HFFc6 (cell line): Measurements from ENCODE around the gene ATP8B1. TPM values are rescaled to one million over a fixed set of nuclear protein-coding genes. Genes with fewer than 3 reads are reported as not detected.

Experiments used
- DNase-seq: peaks from one replicate; pipeline ENCODE4 v3.0.0-alpha.2; 2018
- H3K27ac Mint-ChIP-seq: 2 replicates; pipeline ENCODE4 v1.8.0; 2020; ENCODE audit warnings: mild to moderate bottlenecking, mixed read lengths
- H3K27me3 Mint-ChIP-seq: 2 replicates; pipeline ENCODE4 v1.8.0; 2021; ENCODE audit warnings: mild to moderate bottlenecking, moderate library complexity, mixed read lengths; ENCODE audit not compliant: insufficient read depth
- H3K36me3 Mint-ChIP-seq: 2 replicates; pipeline ENCODE4 v1.8.0; 2021; ENCODE audit warnings: low read depth, mixed read lengths
- H3K4me1 Mint-ChIP-seq: 2 replicates; pipeline ENCODE4 v1.8.0; 2020; ENCODE audit warnings: low read depth, mixed read lengths
- H3K4me3 Mint-ChIP-seq: 2 replicates; pipeline ENCODE4 v1.8.0; 2020; ENCODE audit warnings: mild to moderate bottlenecking, moderate library complexity, mixed read lengths
- H3K9me3 Mint-ChIP-seq: 2 replicates; pipeline ENCODE4 v1.8.0; 2020; ENCODE audit warnings: mild to moderate bottlenecking, mixed read lengths
- CTCF ChIP-seq: fragments of 200-600 bp; sonication (generic); IDR thresholded peaks from 2 replicates; pipeline ENCODE4 v1.5.0; 2021; ENCODE audit warnings: antibody characterized with exemption, mild to moderate bottlenecking
- total RNA-seq, 6 experiments: library from RNA; stranded (reverse); fragmentation: NEBNext Ultra II Directional; extraction: Animal tissue kit (Norgen Biotek cat#: 25700); gene quantifications; 2 replicates in 1 of 6; 3 replicates in 5 of 6; pipeline ENCODE4 v1.2.3, GENCODE V29; 2021

ATP8B1 gene
- total RNA-seq, 6 experiments from 2014 or later, result 78.8 to 115 (median 94.6) TPM

- DNase-seq, result no peak
- H3K4me3 Mint-ChIP-seq, result no peak overlapping the region; the same call in 1 of the 2 replicates
- H3K27me3 Mint-ChIP-seq, result peaks cover 2% of the 10 kb centered on the region
- H3K9me3 Mint-ChIP-seq, result no peaks in the 10 kb centered on the region
- H3K36me3 Mint-ChIP-seq, result peaks cover 54% of the 10 kb centered on the region
- H3K4me1 Mint-ChIP-seq, result peaks cover 47% of the 10 kb centered on the region
- H3K27ac Mint-ChIP-seq, result peak overlapping the region; percentile 43; the same call in 1 of the 2 replicates
- TF ChIP-seq CTCF, result no peak
Observed at GRCh38 chr18:57705832-57706595, 97.1 kb downstream of the ATP8B1 start.

- Mint-ChIP-seq H3K9me3 (no peaks in the 10 kb centered on the region), H3K4me1 (peaks cover 39% of the 10 kb centered on the region), H3K27ac (no peak overlapping the region), H3K27me3 (peaks cover 5% of the 10 kb centered on the region), H3K36me3 (peaks cover 54% of the 10 kb centered on the region), H3K4me3 (no peak overlapping the region)
- no peak for DNase-seq
- no peak for TF ChIP-seq CTCF
Observed at GRCh38 chr18:57705011-57705410, 98.1 kb downstream of the ATP8B1 start.

- Mint-ChIP-seq H3K4me1 (peaks cover 35% of the 10 kb centered on the region), H3K27me3 (peaks cover 13% of the 10 kb centered on the region), H3K4me3 (peak overlapping the region; percentile 41), H3K27ac (peak overlapping the region; percentile 84), H3K9me3 (no peaks in the 10 kb centered on the region), H3K36me3 (peaks cover 66% of the 10 kb centered on the region)
- peak; percentile 77 for DNase-seq
- no peak for TF ChIP-seq CTCF
Observed at GRCh38 chr18:57698571-57699276, 104.4 kb downstream of the ATP8B1 start.

GRCh38 chr18:57697426-57697825 is 105.7 kb downstream of the ATP8B1 start:
- Mint-ChIP-seq H3K4me1 (peaks cover 47% of the 10 kb centered on the region), H3K27me3 (peaks cover 13% of the 10 kb centered on the region), H3K27ac (peak overlapping the region; percentile 56; the same call in 1 of the 2 replicates), H3K4me3 (no peak overlapping the region), H3K9me3 (no peaks in the 10 kb centered on the region), H3K36me3 (peaks cover 65% of the 10 kb centered on the region)
- no peak for TF ChIP-seq CTCF
- DNase-seq, result no peak

- Mint-ChIP-seq H3K27ac (peak overlapping the region; percentile 47), H3K4me1 (peaks cover 47% of the 10 kb centered on the region), H3K36me3 (peaks cover 67% of the 10 kb centered on the region), H3K9me3 (no peaks in the 10 kb centered on the region), H3K27me3 (peaks cover 13% of the 10 kb centered on the region), H3K4me3 (no peak overlapping the region)
- no peak for DNase-seq
- no peak for TF ChIP-seq CTCF
Observed at GRCh38 chr18:57696271-57696670, 106.8 kb downstream of the ATP8B1 start.
